ENCODE results near the gene PTN. TPM values are rescaled to one million over a fixed set of nuclear protein-coding genes. Genes with fewer than 3 reads are reported as not detected.

The PTN gene
- total and polyA plus RNA-seq, 2 experiments from 2014 or later, result 8.3 to 8.5 TPM

DNA sequence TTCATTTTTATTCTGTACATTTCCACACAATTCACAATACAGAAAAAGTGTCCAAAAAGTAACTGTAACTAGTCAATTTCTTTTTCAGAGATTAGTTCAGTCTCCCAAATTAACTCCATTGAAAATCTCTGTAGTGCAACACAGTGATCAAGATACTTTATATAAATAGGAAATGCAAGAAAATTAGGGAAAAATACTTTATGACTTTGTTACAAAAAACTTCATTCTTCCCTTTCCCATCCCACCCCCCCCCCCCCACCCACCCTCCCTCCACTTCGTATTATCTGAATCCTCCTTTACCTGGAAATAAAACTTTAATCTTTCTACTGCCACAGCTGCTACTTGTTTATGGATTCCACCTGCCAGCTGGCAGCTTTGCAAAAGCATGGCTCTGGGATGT is 37.5 kb upstream of the PTN start:
- Histone ChIP-seq H3K9ac (no peak overlapping the region), H2AFZ (no peak overlapping the region), H3K4me2 (ENCODE audit: unreplicated experiment) (no peak overlapping the region), H3K9me3 (ENCODE audit: low read depth) (no peaks in the 10 kb centered on the region), H3K79me2 (ENCODE audit: insufficient read depth) (no peaks in the 10 kb centered on the region), H4K20me1 (ENCODE audit: insufficient read depth) (no peaks in the 10 kb centered on the region), H3K36me3 (ENCODE audit: low read depth) (no peaks in the 10 kb centered on the region), H3K9me2 (ENCODE audit: insufficient read depth) (no peaks in the 10 kb centered on the region; the same call in 1 of the 2 replicates), H3K4me1 (ENCODE audit: insufficient read depth) (no peaks in the 10 kb centered on the region), H3K27ac (no peak overlapping the region), H3K27me3 (replicated peaks; ENCODE audit: insufficient read depth) (no peaks in the 10 kb centered on the region), H3F3A (ENCODE audit: insufficient read depth) (0 out of 2 replicates have a peak, but pooled peaks cover 6% of the 10 kb centered on the region), H3K4me3 (no peak overlapping the region)
- in situ Hi-C loops (cut with MboI), result no loop called here
- TF ChIP-seq EZH2 (IDR thresholded peaks at IDR 0.05; ENCODE audit: insufficient read depth, poor library complexity, severe bottlenecking) (no peak), EZH2phosphoT487 (IDR thresholded peaks at IDR 0.05; ENCODE audit: insufficient read depth, low read depth) (no peak)
- 33% methylated on average over 1 of the region's 1 CpG; no CpG with 5 or more reads in 1 of the 2 experiments for whole genome bisulfite sequencing, 2 experiments (ENCODE audit: low coverage in 1 of 2, low lambda C conversion rate in 2 of 2, missing lambda C conversion rate in 2 of 2)
- DNase-seq, result no peak

DNA sequence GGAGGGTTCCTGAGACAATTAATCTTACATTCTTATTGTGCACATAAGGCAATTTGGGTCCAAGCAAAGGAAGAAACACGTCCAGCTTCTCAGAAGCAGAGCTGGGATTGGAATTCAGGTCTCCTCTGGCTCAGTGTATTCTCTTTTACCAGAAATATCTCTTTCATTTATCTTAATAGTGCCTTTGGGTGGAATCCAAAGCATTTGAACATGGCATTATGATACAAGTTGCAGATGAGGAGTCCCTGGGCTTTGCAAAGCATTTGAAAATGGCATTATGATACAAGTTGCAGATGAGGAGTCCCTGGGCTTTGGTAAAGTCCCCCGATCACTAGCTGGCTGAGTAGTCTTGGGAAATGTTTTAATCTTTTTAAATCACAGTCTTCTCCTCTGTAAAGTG is 30.0 kb upstream of the PTN start:
- no peaks in the 10 kb centered on the region for H3K79me2 ChIP-seq (ENCODE audit: insufficient read depth)
- H3K9ac ChIP-seq, result no peak overlapping the region
- in situ Hi-C loops (cut with MboI), result no loop called here
- no peaks in the 10 kb centered on the region for H4K20me1 ChIP-seq (ENCODE audit: insufficient read depth)
- H3K36me3 ChIP-seq (ENCODE audit: low read depth), result no peaks in the 10 kb centered on the region
- no peaks in the 10 kb centered on the region for H3K4me1 ChIP-seq (ENCODE audit: insufficient read depth)
- H3K9me2 ChIP-seq (ENCODE audit: insufficient read depth), result no peaks in the 10 kb centered on the region
- H3K27me3 ChIP-seq (replicated peaks; ENCODE audit: insufficient read depth), result no peaks in the 10 kb centered on the region
- WGBS, 2 experiments (ENCODE audit: low coverage in 1 of 2, low lambda C conversion rate in 2 of 2, missing lambda C conversion rate in 2 of 2), result 39 to 44% methylated on average over 2 of the region's 2 CpGs
- H3K9me3 ChIP-seq (ENCODE audit: low read depth), result no peaks in the 10 kb centered on the region
- H3K4me2 ChIP-seq (ENCODE audit: unreplicated experiment), result no peak overlapping the region
- H3K27ac ChIP-seq, result no peak overlapping the region
- DNase-seq, result no peak
- no peak overlapping the region for H2AFZ ChIP-seq
- H3K4me3 ChIP-seq, result no peak overlapping the region
- TF ChIP-seq EZH2phosphoT487 (IDR thresholded peaks at IDR 0.05; ENCODE audit: insufficient read depth, low read depth), result no peak
- no peak for TF ChIP-seq EZH2 (IDR thresholded peaks at IDR 0.05; ENCODE audit: insufficient read depth, poor library complexity, severe bottlenecking)
- H3F3A ChIP-seq (ENCODE audit: insufficient read depth), result 0 out of 2 replicates have a peak, but pooled peaks cover 6% of the 10 kb centered on the region

DNA sequence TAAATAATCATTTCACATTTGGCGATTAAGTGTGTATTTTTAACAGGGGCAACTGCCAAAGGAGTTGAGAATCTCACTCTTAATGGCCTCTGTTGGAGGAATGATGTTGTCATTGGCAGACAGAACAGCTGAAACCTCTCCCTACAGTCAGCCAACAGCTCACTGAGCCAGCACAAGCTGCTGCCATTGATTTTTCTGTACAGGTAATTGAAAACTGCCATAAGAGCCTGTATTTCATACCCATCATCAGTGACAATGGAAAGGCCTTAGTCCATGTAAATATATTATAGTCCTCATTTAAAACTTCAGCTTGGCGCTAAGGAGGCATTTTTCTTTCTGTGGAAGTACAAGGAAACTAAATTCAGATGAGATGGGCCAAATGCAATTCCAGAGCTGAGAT is 28.1 kb upstream of the PTN start:
- TF ChIP-seq EZH2 (IDR thresholded peaks at IDR 0.05; ENCODE audit: insufficient read depth, poor library complexity, severe bottlenecking) (no peak), EZH2phosphoT487 (IDR thresholded peaks at IDR 0.05; ENCODE audit: insufficient read depth, low read depth) (no peak)
- H3K27ac ChIP-seq, result no peak overlapping the region
- in situ Hi-C loops (cut with MboI), result no loop called here

DNA sequence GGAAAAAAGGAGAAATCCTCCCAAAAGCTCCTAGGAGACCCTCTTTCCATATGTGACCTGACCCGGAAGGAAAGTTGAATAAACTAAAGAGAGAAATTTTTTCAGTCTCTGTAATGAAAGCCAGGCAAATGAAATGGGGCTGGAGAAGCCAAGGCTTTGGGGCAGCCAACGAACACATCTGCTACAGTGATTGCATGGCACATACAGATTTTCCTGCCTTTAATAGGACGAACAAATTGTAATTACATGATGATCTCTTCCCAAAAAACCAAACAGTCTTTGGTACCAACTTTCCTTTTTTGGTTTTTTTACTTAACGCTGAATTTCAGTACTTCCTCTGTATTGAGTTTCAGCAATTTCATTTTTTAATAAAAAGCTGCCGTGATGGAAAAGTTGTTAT is 23.5 kb upstream of the PTN start:
- no peaks in the 10 kb centered on the region for H3K36me3 ChIP-seq (ENCODE audit: low read depth)
- H3K4me1 ChIP-seq (ENCODE audit: insufficient read depth), result no peaks in the 10 kb centered on the region
- no peak overlapping the region for H3K27ac ChIP-seq
- no peak overlapping the region for H3K4me3 ChIP-seq
- no peak for DNase-seq
- H3K27me3 ChIP-seq (replicated peaks; ENCODE audit: insufficient read depth), result no peaks in the 10 kb centered on the region
- H3K4me2 ChIP-seq (ENCODE audit: unreplicated experiment), result no peak overlapping the region
- no peaks in the 10 kb centered on the region for H3K79me2 ChIP-seq (ENCODE audit: insufficient read depth)
- H3F3A ChIP-seq (ENCODE audit: insufficient read depth), result no peaks in the 10 kb centered on the region
- no peak overlapping the region for H3K9ac ChIP-seq
- WGBS, 2 experiments (ENCODE audit: low coverage in 1 of 2, low lambda C conversion rate in 2 of 2, missing lambda C conversion rate in 2 of 2), result 10 to 12% methylated on average over 5 of the region's 5 CpGs
- in situ Hi-C loops (cut with MboI), result no loop called here
- no peak for TF ChIP-seq EZH2 (IDR thresholded peaks at IDR 0.05; ENCODE audit: insufficient read depth, poor library complexity, severe bottlenecking)
- TF ChIP-seq EZH2phosphoT487 (IDR thresholded peaks at IDR 0.05; ENCODE audit: insufficient read depth, low read depth), result no peak
- H4K20me1 ChIP-seq (ENCODE audit: insufficient read depth), result no peaks in the 10 kb centered on the region
- H2AFZ ChIP-seq, result peak overlapping the region; percentile 7; the same call in 1 of the 2 replicates
- H3K9me2 ChIP-seq (ENCODE audit: insufficient read depth), result no peaks in the 10 kb centered on the region
- no peaks in the 10 kb centered on the region for H3K9me3 ChIP-seq (ENCODE audit: low read depth)

More for the DNA sequence above, 28.1 kb upstream of the PTN start:
- Histone ChIP-seq H3K4me1 (ENCODE audit: insufficient read depth) (no peaks in the 10 kb centered on the region), H3K79me2 (ENCODE audit: insufficient read depth) (no peaks in the 10 kb centered on the region), H3K36me3 (ENCODE audit: low read depth) (no peaks in the 10 kb centered on the region), H3K27me3 (replicated peaks; ENCODE audit: insufficient read depth) (no peaks in the 10 kb centered on the region), H3K4me2 (ENCODE audit: unreplicated experiment) (no peak overlapping the region), H3K9ac (no peak overlapping the region), H3K4me3 (no peak overlapping the region), H2AFZ (no peak overlapping the region), H4K20me1 (ENCODE audit: insufficient read depth) (no peaks in the 10 kb centered on the region), H3K9me3 (ENCODE audit: low read depth) (no peaks in the 10 kb centered on the region), H3K9me2 (ENCODE audit: insufficient read depth) (no peaks in the 10 kb centered on the region), H3F3A (ENCODE audit: insufficient read depth) (no peaks in the 10 kb centered on the region)
- no peak for DNase-seq
- 36 to 37% methylated on average over 2 of the region's 2 CpGs for WGBS, 2 experiments (ENCODE audit: low coverage in 1 of 2, low lambda C conversion rate in 2 of 2, missing lambda C conversion rate in 2 of 2)

DNA sequence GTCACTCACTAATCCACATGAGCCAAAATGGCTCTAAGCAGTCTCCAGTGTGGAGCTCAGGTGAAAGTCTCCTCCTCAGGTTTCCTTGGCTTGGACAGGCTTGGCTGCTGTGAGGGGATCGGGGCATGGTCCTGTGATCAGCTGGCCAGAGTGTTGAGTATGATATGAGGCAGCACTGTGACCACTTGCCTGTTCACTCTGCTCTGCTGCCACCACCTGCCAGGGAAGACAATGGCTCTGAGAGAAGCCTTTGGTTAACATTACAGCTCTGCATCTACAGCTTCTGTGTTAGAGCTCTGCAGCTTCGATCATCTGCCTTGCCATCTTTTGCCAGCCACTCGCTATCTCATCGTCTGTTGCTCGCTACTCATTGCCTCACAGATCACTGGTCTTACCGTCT is 20.1 kb upstream of the PTN start:
- Histone ChIP-seq H3K27ac (no peak overlapping the region), H3K9ac (no peak overlapping the region), H3K79me2 (ENCODE audit: insufficient read depth) (no peaks in the 10 kb centered on the region), H3K9me2 (ENCODE audit: insufficient read depth) (no peaks in the 10 kb centered on the region), H3K9me3 (ENCODE audit: low read depth) (peaks cover 5% of the 10 kb centered on the region), H4K20me1 (ENCODE audit: insufficient read depth) (no peaks in the 10 kb centered on the region), H3F3A (ENCODE audit: insufficient read depth) (no peaks in the 10 kb centered on the region), H3K27me3 (replicated peaks; ENCODE audit: insufficient read depth) (no peaks in the 10 kb centered on the region), H3K36me3 (ENCODE audit: low read depth) (no peaks in the 10 kb centered on the region), H2AFZ (no peak overlapping the region), H3K4me3 (no peak overlapping the region), H3K4me1 (ENCODE audit: insufficient read depth) (no peaks in the 10 kb centered on the region), H3K4me2 (ENCODE audit: unreplicated experiment) (no peak overlapping the region)
- TF ChIP-seq EZH2phosphoT487 (IDR thresholded peaks at IDR 0.05; ENCODE audit: insufficient read depth, low read depth) (no peak), EZH2 (IDR thresholded peaks at IDR 0.05; ENCODE audit: insufficient read depth, poor library complexity, severe bottlenecking) (no peak)
- WGBS, 2 experiments (ENCODE audit: low coverage in 1 of 2, low lambda C conversion rate in 2 of 2, missing lambda C conversion rate in 2 of 2), result 57 to 64% methylated on average over 6 of the region's 6 CpGs
- no peak for DNase-seq
- in situ Hi-C loops (cut with MboI), result no loop called here
